Duodenal mucosa (tissue), 2 donors: Measurements from ENCODE around the gene COX17.

Experiments
- H3K27ac ChIP-seq: one replicate; pipeline ENCODE4 v1.7.0; 2013; ENCODE audit warnings: low read depth, low read length
- H3K27me3 ChIP-seq, 2 donors: one replicate each; pipeline ENCODE4 v1.7.0; 2013; ENCODE audit warnings: low read length in 2 of 2, control low read depth in 1 of 2; ENCODE audit not compliant: insufficient read depth in 2 of 2, control insufficient read depth in 1 of 2
- H3K36me3 ChIP-seq, 2 donors: one replicate each; pipeline ENCODE4 v1.7.0; 2013; ENCODE audit warnings: low read length in 2 of 2, control low read depth in 1 of 2; ENCODE audit not compliant: insufficient read depth in 2 of 2, control insufficient read depth in 1 of 2
- H3K4me1 ChIP-seq, 2 donors: one replicate each; pipeline ENCODE4 v1.7.0; 2013; ENCODE audit warnings: low read length in 2 of 2, control low read depth in 1 of 2; ENCODE audit not compliant: insufficient read depth in 2 of 2, control insufficient read depth in 1 of 2
- H3K4me3 ChIP-seq, 2 donors: one replicate each; pipeline ENCODE4 v1.7.0; 2013; ENCODE audit warnings: low read length in 2 of 2, low read depth in 1 of 2
- H3K9ac ChIP-seq, 2 donors: one replicate each; pipeline ENCODE4 v1.7.0; 2013; ENCODE audit warnings: low read length in 2 of 2, low read depth in 1 of 2
- H3K9me3 ChIP-seq, 2 donors: one replicate each; pipeline ENCODE4 v1.7.0; 2013; ENCODE audit warnings: low read length in 2 of 2, control low read depth in 1 of 2; ENCODE audit not compliant: control insufficient read depth in 1 of 2

The COX17 gene

DNA sequence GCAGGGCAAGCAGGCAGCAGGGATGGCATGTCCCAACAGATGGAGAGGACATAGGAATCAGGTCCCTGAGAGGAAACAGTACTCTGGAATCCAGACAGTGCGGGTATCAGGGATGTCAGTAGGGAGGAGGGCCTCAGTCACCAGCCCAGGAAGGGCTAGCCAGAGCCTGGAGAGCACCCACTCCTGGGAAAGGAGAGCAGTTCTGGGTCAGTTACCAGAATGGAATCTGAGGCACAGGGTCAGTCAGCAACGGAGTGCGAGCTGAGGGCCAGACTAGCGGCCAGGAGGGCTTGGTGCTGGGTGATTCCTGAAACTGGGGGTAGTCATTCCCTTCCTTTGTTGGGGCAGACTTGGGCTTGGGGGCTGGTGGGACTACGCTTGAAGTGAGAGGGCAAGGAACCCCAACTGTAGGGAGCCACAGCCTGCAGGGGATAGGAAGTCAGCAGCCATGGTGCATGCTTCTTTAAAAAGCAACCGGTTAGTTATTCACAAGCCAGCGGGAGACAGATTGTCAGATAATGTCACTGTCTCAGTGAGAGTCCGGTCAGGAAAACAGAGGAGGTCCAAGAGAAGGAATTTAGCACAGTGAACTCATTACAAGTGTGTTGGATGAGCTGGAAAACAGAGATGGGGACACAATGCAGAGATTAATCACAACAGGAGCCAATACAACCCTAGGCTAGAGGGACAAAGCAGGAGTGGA, 51.6 kb downstream of the COX17 start:
- no peak overlapping the region for H3K4me3 ChIP-seq
- peaks cover 0 to 4% of the 10 kb centered on the region in 2 donors for H3K27me3 ChIP-seq
- H3K27ac ChIP-seq = no peak overlapping the region
- H3K36me3 ChIP-seq = no peaks in the 10 kb centered on the region
- H3K9ac ChIP-seq = no peak overlapping the region
- peaks cover 3 to 7% of the 10 kb centered on the region in 2 donors for H3K4me1 ChIP-seq
- no peaks in the 10 kb centered on the region for H3K9me3 ChIP-seq

DNA sequence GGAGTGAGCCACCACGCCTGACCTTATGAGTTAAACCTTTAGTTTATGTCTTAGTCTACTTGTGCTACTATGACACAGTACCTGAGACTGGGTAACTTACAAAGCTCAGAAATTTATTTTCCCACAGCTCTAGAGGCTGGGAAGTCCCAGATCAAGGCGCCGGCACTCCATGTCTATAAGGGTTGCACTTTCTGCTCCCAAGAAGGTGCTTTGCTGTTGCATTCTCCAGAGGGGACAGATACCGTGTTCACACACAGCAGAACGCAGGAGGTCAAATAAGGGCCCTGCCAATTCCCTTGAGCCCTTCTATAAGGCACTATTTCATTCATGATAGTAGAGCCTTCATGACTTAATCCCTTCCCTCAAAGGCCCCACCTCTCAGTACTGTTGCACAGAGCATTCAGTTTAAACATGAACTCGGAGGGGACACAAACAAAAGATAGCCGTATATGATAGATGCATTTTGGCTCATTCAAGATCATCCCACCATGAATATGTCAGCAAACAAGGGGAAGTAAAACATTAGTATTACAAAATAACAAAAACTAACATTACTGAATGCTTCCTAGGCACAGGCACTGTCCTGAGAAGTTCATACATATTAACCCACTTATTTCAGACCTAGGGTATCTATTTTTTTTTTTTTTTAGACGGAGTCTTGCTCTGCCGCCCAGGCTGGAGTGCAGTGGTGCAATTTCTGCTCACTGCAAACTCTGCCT, 53.0 kb downstream of the COX17 start:
- Histone ChIP-seq H3K27me3 (peaks cover 0 to 4% of the 10 kb centered on the region in 2 donors), H3K36me3 (no peaks in the 10 kb centered on the region), H3K27ac (no peak overlapping the region), H3K4me1 (peaks cover 3 to 7% of the 10 kb centered on the region in 2 donors), H3K4me3 (no peak overlapping the region), H3K9ac (no peak overlapping the region), H3K9me3 (no peaks in the 10 kb centered on the region)

DNA sequence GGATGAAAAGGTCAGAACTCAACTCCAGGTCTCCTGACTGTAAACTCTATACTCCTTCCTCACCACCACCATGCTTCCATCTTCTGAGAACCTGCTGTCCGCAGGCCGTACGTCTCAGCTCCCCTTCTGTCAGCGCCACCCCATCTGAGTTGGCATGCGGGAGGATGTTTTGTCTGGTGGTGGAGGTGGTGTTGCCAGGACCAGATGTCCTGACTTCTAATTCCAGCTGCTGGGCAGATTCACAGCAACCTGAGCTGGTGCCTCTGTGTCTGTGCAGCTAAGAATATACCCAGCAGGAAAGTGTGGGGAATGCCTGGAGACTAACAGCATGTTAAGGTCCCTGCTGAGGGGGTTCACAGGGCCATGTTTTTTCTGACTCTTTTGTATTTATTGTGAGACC, 56.3 kb downstream of the COX17 start:
- no peaks in the 10 kb centered on the region for H3K4me1 ChIP-seq
- H3K9me3 ChIP-seq = no peaks in the 10 kb centered on the region
- H3K36me3 ChIP-seq = no peaks in the 10 kb centered on the region
- H3K9ac ChIP-seq = no peak overlapping the region
- no peak overlapping the region for H3K27ac ChIP-seq
- no peak overlapping the region for H3K4me3 ChIP-seq
- no peaks in the 10 kb centered on the region for H3K27me3 ChIP-seq
